Motor neuron (in vitro differentiated cells): ENCODE results near the gene OR8G1. TPM values are rescaled to one million over a fixed set of nuclear protein-coding genes. Genes with fewer than 3 reads are reported as not detected.

Experiments used
- total RNA-seq, 8 experiments: library from RNA; unstranded; fragments of 300-600 nt; gene quantifications; 2 replicates each; pipeline versions ENCODE4 v1.2.3 to v1.2.4, GENCODE V29; 2022

OR8G1 gene
- total RNA-seq, 8 experiments from 2014 or later, result 0.05 to 0.29 (median 0.14) TPM; not detected in 3

Other genes starting within 250 kb of the OR8G1 start
- under 1 TPM in 1 of 8 experiments, not detected in 7; 0.38 TPM for gene OR10G6, start 245.9 kb upstream of the OR8G1 start, total RNA-seq
- under 1 TPM in 5 of 8 experiments, not detected in 3; 0.05 to 0.24 (median 0.13) TPM for gene OR10G4, start 228.1 kb upstream of the OR8G1 start, total RNA-seq
- under 1 TPM in 1 of 8 experiments, not detected in 7; 0.38 TPM for gene OR10G9, start 218.1 kb upstream of the OR8G1 start, total RNA-seq
- under 1 TPM in 1 of 8 experiments, not detected in 7; 0.17 TPM for gene OR10G8, start 214.3 kb upstream of the OR8G1 start, total RNA-seq
- under 1 TPM in 3 of 8 experiments, not detected in 5; 0.08 to 0.35 (median 0.14) TPM for gene OR10G7, start 199.8 kb upstream of the OR8G1 start, total RNA-seq
- gene VWA5A, start 125.6 kb upstream of the OR8G1 start, total RNA-seq, result 10 to 100 TPM in 6 of 8 experiments, 1 to 10 TPM in 2; 7.0 to 34.7 (median 15.4) TPM
- gene OR10D3, start 57.8 kb upstream of the OR8G1 start, total RNA-seq, result under 1 TPM in 3 of 8 experiments, not detected in 5; 0.17 to 0.43 (median 0.28) TPM
- gene OR8G5, start 15.3 kb downstream of the OR8G1 start, total RNA-seq, result under 1 TPM in 4 of 8 experiments, not detected in 4; 0.27 to 0.59 (median 0.30) TPM
- under 1 TPM in 5 of 8 experiments, not detected in 3; 0.05 to 0.66 (median 0.18) TPM for gene OR8D1, start 72.9 kb downstream of the OR8G1 start, total RNA-seq
- gene OR8D2, start 79.1 kb downstream of the OR8G1 start, total RNA-seq, result under 1 TPM in 2 of 8 experiments, not detected in 6; 0.42 to 0.76 TPM
- gene OR8B2, start 143.4 kb downstream of the OR8G1 start, total RNA-seq, result under 1 TPM in 1 of 8 experiments, not detected in 7; 0.66 TPM
- under 1 TPM in 2 of 8 experiments, not detected in 6; 0.09 to 0.33 TPM for gene OR8B3, start 157.9 kb downstream of the OR8G1 start, total RNA-seq
- gene OR8B4, start 183.8 kb downstream of the OR8G1 start, total RNA-seq, result under 1 TPM in 1 of 8 experiments, not detected in 7; 0.38 TPM
- gene OR8B8, start 204.6 kb downstream of the OR8G1 start, total RNA-seq, result under 1 TPM in 5 of 8 experiments, not detected in 3; 0.04 to 0.76 (median 0.14) TPM